ENCODE data around the gene CCDC136. TPM values are rescaled to one million over a fixed set of nuclear protein-coding genes. Genes with fewer than 3 reads are reported as not detected.

The CCDC136 gene
- polyA plus RNA-seq, 4 donors, result 0.22 to 4.5 (median 1.5) TPM

GRCh38 chr7:128773604-128774003, 18.2 kb upstream of the CCDC136 start:
- no peak for FAIRE-seq

GRCh38 chr7:128774029-128774689, 17.6 kb upstream of the CCDC136 start:
- Histone ChIP-seq H3K27ac (ENCODE audit: low read depth in 1 of 3, low read length in 2 of 3) (no peak overlapping the region), H3K27me3 (ENCODE audit: control insufficient read depth in 3 of 3, insufficient read depth in 3 of 3, low read length in 3 of 3) (no peaks in the 10 kb centered on the region), H3K36me3 (ENCODE audit: control insufficient read depth in 3 of 3, insufficient read depth in 2 of 3, low read depth in 1 of 3, low read length in 3 of 3) (peaks cover 7 to 14% (median 12%) of the 10 kb centered on the region in 3 donors), H3K4me1 (ENCODE audit: control insufficient read depth in 3 of 3, insufficient read depth in 2 of 3, low read depth in 1 of 3, low read length in 2 of 3) (no peaks in the 10 kb centered on the region), H3K9me3 (ENCODE audit: control insufficient read depth in 2 of 2, insufficient read depth in 1 of 2, low read depth in 1 of 2, low read length in 1 of 2) (no peaks in the 10 kb centered on the region), H3K4me3 (ENCODE audit: low read depth in 1 of 3, low read length in 3 of 3) (no peak overlapping the region)
- DNase-seq, result no peak
- FAIRE-seq, result no peak
- WGBS, 3 donors, result 92 to 98% (median 96%) methylated on average over 13 of the region's 13 CpGs

More at GRCh38 chr7:128773604-128774003, 18.2 kb upstream of the CCDC136 start:
- Histone ChIP-seq H3K4me3 (ENCODE audit: low read depth in 1 of 3, low read length in 3 of 3) (no peak overlapping the region), H3K36me3 (ENCODE audit: control insufficient read depth in 3 of 3, insufficient read depth in 2 of 3, low read depth in 1 of 3, low read length in 3 of 3) (peaks cover 7 to 15% (median 14%) of the 10 kb centered on the region in 3 donors), H3K27me3 (ENCODE audit: control insufficient read depth in 3 of 3, insufficient read depth in 3 of 3, low read length in 3 of 3) (no peaks in the 10 kb centered on the region), H3K27ac (ENCODE audit: low read depth in 1 of 3, low read length in 2 of 3) (no peak overlapping the region), H3K9me3 (ENCODE audit: control insufficient read depth in 2 of 2, insufficient read depth in 1 of 2, low read depth in 1 of 2, low read length in 1 of 2) (no peaks in the 10 kb centered on the region), H3K4me1 (ENCODE audit: control insufficient read depth in 3 of 3, insufficient read depth in 2 of 3, low read depth in 1 of 3, low read length in 2 of 3) (no peaks in the 10 kb centered on the region)
- DNase-seq, result no peak
- 96 to 100% (median 97%) methylated on average over 12 of the region's 12 CpGs for WGBS, 3 donors

GRCh38 chr7:128774921-128775320, 16.8 kb upstream of the CCDC136 start:
- no peaks in the 10 kb centered on the region for H3K9me3 ChIP-seq (ENCODE audit: control insufficient read depth in 2 of 2, insufficient read depth in 1 of 2, low read depth in 1 of 2, low read length in 1 of 2)
- no peak overlapping the region for H3K4me3 ChIP-seq (ENCODE audit: low read depth in 1 of 3, low read length in 3 of 3)
- FAIRE-seq, result no peak
- H3K27ac ChIP-seq (ENCODE audit: low read depth in 1 of 3, low read length in 2 of 3), result no peak overlapping the region
- DNase-seq, result no peak
- no peaks in the 10 kb centered on the region for H3K27me3 ChIP-seq (ENCODE audit: control insufficient read depth in 3 of 3, insufficient read depth in 3 of 3, low read length in 3 of 3)
- peaks cover 5 to 14% (median 11%) of the 10 kb centered on the region in 3 donors for H3K36me3 ChIP-seq (ENCODE audit: control insufficient read depth in 3 of 3, insufficient read depth in 2 of 3, low read depth in 1 of 3, low read length in 3 of 3)
- 92 to 95% (median 92%) methylated on average over 7 of the region's 7 CpGs for WGBS, 3 donors
- no peaks in the 10 kb centered on the region for H3K4me1 ChIP-seq (ENCODE audit: control insufficient read depth in 3 of 3, insufficient read depth in 2 of 3, low read depth in 1 of 3, low read length in 2 of 3)

GRCh38 chr7:128775744-128776474, 15.9 kb upstream of the CCDC136 start, which contains the start of gene OPN1SW:
Gene OPN1SW, minus strand, starts transcription at chr7:128775794. Its CDS starts 13 bp downstream, at chr7:128775781.
- H3K27me3 ChIP-seq (ENCODE audit: control insufficient read depth in 3 of 3, insufficient read depth in 3 of 3, low read length in 3 of 3), result no peaks in the 10 kb centered on the region
- WGBS, 3 donors, result 94 to 97% (median 97%) methylated on average over 4 of the region's 4 CpGs
- no peak within 1 kb of the TSS for H3K27ac ChIP-seq (ENCODE audit: low read depth in 1 of 3, low read length in 2 of 3)
- H3K9me3 ChIP-seq (ENCODE audit: control insufficient read depth in 2 of 2, insufficient read depth in 1 of 2, low read depth in 1 of 2, low read length in 1 of 2), result no peaks in the 10 kb centered on the region
- peaks cover 2 to 11% (median 9%) of the 10 kb centered on the region in 3 donors for H3K36me3 ChIP-seq (ENCODE audit: control insufficient read depth in 3 of 3, insufficient read depth in 2 of 3, low read depth in 1 of 3, low read length in 3 of 3)
- DNase-seq, result no peak
- no peak for FAIRE-seq
- H3K4me1 ChIP-seq (ENCODE audit: control insufficient read depth in 3 of 3, insufficient read depth in 2 of 3, low read depth in 1 of 3, low read length in 2 of 3), result no peaks in the 10 kb centered on the region
- H3K4me3 ChIP-seq (ENCODE audit: low read depth in 1 of 3, low read length in 3 of 3), result no peak within 1 kb of the TSS

GRCh38 chr7:128777156-128778123, 14.3 kb upstream of the CCDC136 start:
- FAIRE-seq, result no peak
- 45 to 60% (median 50%) methylated on average over 5 of the region's 5 CpGs for WGBS, 3 donors
- Histone ChIP-seq H3K4me3 (ENCODE audit: low read depth in 1 of 3, low read length in 3 of 3) (no peak overlapping the region), H3K36me3 (ENCODE audit: control insufficient read depth in 3 of 3, insufficient read depth in 2 of 3, low read depth in 1 of 3, low read length in 3 of 3) (peaks cover 0 to 11% (median 3%) of the 10 kb centered on the region in 3 donors), H3K27ac (ENCODE audit: low read depth in 1 of 3, low read length in 2 of 3) (no peak overlapping the region), H3K9me3 (ENCODE audit: control insufficient read depth in 2 of 2, insufficient read depth in 1 of 2, low read depth in 1 of 2, low read length in 1 of 2) (no peaks in the 10 kb centered on the region), H3K4me1 (ENCODE audit: control insufficient read depth in 3 of 3, insufficient read depth in 2 of 3, low read depth in 1 of 3, low read length in 2 of 3) (no peaks in the 10 kb centered on the region), H3K27me3 (ENCODE audit: control insufficient read depth in 3 of 3, insufficient read depth in 3 of 3, low read length in 3 of 3) (no peaks in the 10 kb centered on the region)
- peak in 1 of 2 donors; percentile 31 for DNase-seq

GRCh38 chr7:128778946-128779345, 12.8 kb upstream of the CCDC136 start:
- no peak overlapping the region for H3K4me3 ChIP-seq (ENCODE audit: low read depth in 1 of 3, low read length in 3 of 3)
- DNase-seq, result no peak
- H3K9me3 ChIP-seq (ENCODE audit: control insufficient read depth in 2 of 2, insufficient read depth in 1 of 2, low read depth in 1 of 2, low read length in 1 of 2), result no peaks in the 10 kb centered on the region
- no peak for FAIRE-seq
- whole genome bisulfite sequencing, 3 donors, result 89 to 95% (median 94%) methylated on average over 5 of the region's 5 CpGs
- H3K27ac ChIP-seq (ENCODE audit: low read depth in 1 of 3, low read length in 2 of 3), result no peak overlapping the region
- H3K4me1 ChIP-seq (ENCODE audit: control insufficient read depth in 3 of 3, insufficient read depth in 2 of 3, low read depth in 1 of 3, low read length in 2 of 3), result no peaks in the 10 kb centered on the region
- H3K27me3 ChIP-seq (ENCODE audit: control insufficient read depth in 3 of 3, insufficient read depth in 3 of 3, low read length in 3 of 3), result no peaks in the 10 kb centered on the region
- peaks cover 0 to 6% (median 0%) of the 10 kb centered on the region in 3 donors for H3K36me3 ChIP-seq (ENCODE audit: control insufficient read depth in 3 of 3, insufficient read depth in 2 of 3, low read depth in 1 of 3, low read length in 3 of 3)

GRCh38 chr7:128781126-128781525, 10.6 kb upstream of the CCDC136 start:
- no peaks in the 10 kb centered on the region for H3K27me3 ChIP-seq (ENCODE audit: control insufficient read depth in 3 of 3, insufficient read depth in 3 of 3, low read length in 3 of 3)
- no peaks in the 10 kb centered on the region for H3K36me3 ChIP-seq (ENCODE audit: control insufficient read depth in 3 of 3, insufficient read depth in 2 of 3, low read depth in 1 of 3, low read length in 3 of 3)
- H3K9me3 ChIP-seq (ENCODE audit: control insufficient read depth in 2 of 2, insufficient read depth in 1 of 2, low read depth in 1 of 2, low read length in 1 of 2), result no peaks in the 10 kb centered on the region
- 79 to 95% (median 92%) methylated on average over 5 of the region's 5 CpGs for whole genome bisulfite sequencing, 3 donors
- FAIRE-seq, result no peak
- DNase-seq, result no peak
- no peak overlapping the region for H3K4me3 ChIP-seq (ENCODE audit: low read depth in 1 of 3, low read length in 3 of 3)
- H3K27ac ChIP-seq (ENCODE audit: low read depth in 1 of 3, low read length in 2 of 3), result no peak overlapping the region
- no peaks in the 10 kb centered on the region for H3K4me1 ChIP-seq (ENCODE audit: control insufficient read depth in 3 of 3, insufficient read depth in 2 of 3, low read depth in 1 of 3, low read length in 2 of 3)

- H3K4me3 ChIP-seq (ENCODE audit: low read depth in 1 of 3, low read length in 3 of 3), result no peak overlapping the region
- no peak for FAIRE-seq
Measured at GRCh38 chr7:128781851-128782250, 9.9 kb upstream of the CCDC136 start.

More at GRCh38 chr7:128781851-128782250, 9.9 kb upstream of the CCDC136 start:
- WGBS, 3 donors, result 66 to 73% (median 71%) methylated on average over 3 of the region's 3 CpGs
- no peak for DNase-seq
- Histone ChIP-seq H3K27me3 (ENCODE audit: control insufficient read depth in 3 of 3, insufficient read depth in 3 of 3, low read length in 3 of 3) (no peaks in the 10 kb centered on the region), H3K4me1 (ENCODE audit: control insufficient read depth in 3 of 3, insufficient read depth in 2 of 3, low read depth in 1 of 3, low read length in 2 of 3) (no peaks in the 10 kb centered on the region), H3K27ac (ENCODE audit: low read depth in 1 of 3, low read length in 2 of 3) (no peak overlapping the region), H3K36me3 (ENCODE audit: control insufficient read depth in 3 of 3, insufficient read depth in 2 of 3, low read depth in 1 of 3, low read length in 3 of 3) (no peaks in the 10 kb centered on the region), H3K9me3 (ENCODE audit: control insufficient read depth in 2 of 2, insufficient read depth in 1 of 2, low read depth in 1 of 2, low read length in 1 of 2) (no peaks in the 10 kb centered on the region)
